SK-N-SH treated with all-trans-retinoic acid at 6 μM for 48 hours (cell line): ENCODE data around the gene BACE1.

Source experiments
- ATAC-seq: fragments of 200-7000 bp; cut with Tn5 transposase; 3 replicates; pipeline ENCODE4 v1.9.1; 2020; ENCODE audit warnings: mild to moderate bottlenecking, moderate library complexity
- ARNTL ChIP-seq: fragments of 450-650 bp; formaldehyde crosslinking; IDR thresholded peaks from 2 replicates; pipeline ENCODE4 v1.5.0; 2020; ENCODE audit warnings: low read depth, mild to moderate bottlenecking, moderate library complexity, borderline replicate concordance
- BACH2 ChIP-seq: fragments of 250-450 bp; sonication (Bioruptor Pico); IDR thresholded peaks from 2 replicates; pipeline ENCODE4 v1.9.0; 2021; ENCODE audit warnings: mild to moderate bottlenecking, borderline replicate concordance
- CSDC2 ChIP-seq: fragments of 250-450 bp; sonication (Bioruptor Pico); IDR thresholded peaks from 2 replicates; pipeline ENCODE4 v1.5.0; 2020; ENCODE audit warnings: mild to moderate bottlenecking, moderate library complexity
- ESRRG ChIP-seq: fragments of 250-450 bp; sonication (Bioruptor Pico); IDR thresholded peaks from 2 replicates; pipeline ENCODE4 v1.6.1; 2021; ENCODE audit warnings: mild to moderate bottlenecking
- GLIS3 ChIP-seq: fragments of 250-450 bp; sonication (Bioruptor Pico); IDR thresholded peaks from 2 replicates; pipeline ENCODE4 v1.5.0; 2020; ENCODE audit warnings: mild to moderate bottlenecking, moderate library complexity
- ISL1 ChIP-seq: fragments of 250-450 bp; sonication (Bioruptor Pico); IDR thresholded peaks from 2 replicates; pipeline ENCODE4 v2.1.2; 2022; ENCODE audit warnings: mild to moderate bottlenecking, moderate library complexity
- OSR1 ChIP-seq: fragments of 250-450 bp; sonication (Bioruptor Pico); IDR thresholded peaks from 2 replicates; pipeline ENCODE4 v1.8.0; 2022; ENCODE audit warnings: moderate library complexity, mild to moderate bottlenecking, inconsistent platforms
- PPARA ChIP-seq: fragments of 250-450 bp; sonication (Bioruptor Pico); IDR thresholded peaks from 2 replicates; pipeline ENCODE4 v1.5.0; 2020; ENCODE audit warnings: mild to moderate bottlenecking, borderline replicate concordance
- RARB ChIP-seq: fragments of 250-450 bp; sonication (Bioruptor Pico); IDR thresholded peaks from 2 replicates; pipeline ENCODE4 v1.8.0; 2021; ENCODE audit warnings: mild to moderate bottlenecking, moderate library complexity
- SNAI2 ChIP-seq: fragments of 250-450 bp; sonication (Bioruptor Pico); IDR thresholded peaks from 2 replicates; pipeline ENCODE4 v1.5.0; 2020; ENCODE audit warnings: mild to moderate bottlenecking, moderate library complexity
- TCF4 ChIP-seq: fragments of 250-450 bp; sonication (Bioruptor Pico); IDR thresholded peaks from 2 replicates; pipeline ENCODE4 v1.8.0; 2021; ENCODE audit warnings: mild to moderate bottlenecking, moderate library complexity, borderline replicate concordance
- ZC3H10 ChIP-seq: fragments of 250-450 bp; sonication (Bioruptor Pico); IDR thresholded peaks from 2 replicates; pipeline ENCODE4 v1.5.1; 2021; ENCODE audit warnings: mild to moderate bottlenecking, moderate library complexity
- ZFP3 ChIP-seq: fragments of 250-450 bp; sonication (Bioruptor Pico); IDR thresholded peaks from 2 replicates; pipeline ENCODE4 v1.5.0; 2020; ENCODE audit warnings: mild to moderate bottlenecking, moderate library complexity
- ZFP30 ChIP-seq: fragments of 450-650 bp; formaldehyde crosslinking; IDR thresholded peaks from 2 replicates; pipeline ENCODE4 v1.5.0; 2022; ENCODE audit warnings: mild to moderate bottlenecking, moderate library complexity
- ZNF565 ChIP-seq: fragments of 450-650 bp; formaldehyde crosslinking; conservative IDR thresholded peaks from 2 replicates; pipeline ENCODE4 v1.5.0; 2020; ENCODE audit warnings: low read depth, mild to moderate bottlenecking, moderate library complexity
- ZNF70 ChIP-seq: fragments of 450-650 bp; formaldehyde crosslinking; IDR thresholded peaks from 2 replicates; pipeline ENCODE4 v1.5.0; 2020; ENCODE audit warnings: mild to moderate bottlenecking, moderate library complexity
- ZNF8 ChIP-seq: fragments of 450-650 bp; formaldehyde crosslinking; IDR thresholded peaks from 2 replicates; pipeline ENCODE4 v1.5.0; 2020; ENCODE audit warnings: mild to moderate bottlenecking, moderate library complexity
- TF ChIP-seq, protein P1 (sequence below): fragments of 250-450 bp; sonication (Bioruptor Pico); IDR thresholded peaks from 2 replicates; pipeline ENCODE4 v1.5.0; 2020; ENCODE audit warnings: mild to moderate bottlenecking, moderate library complexity
- TF ChIP-seq, protein P2 (sequence below): fragments of 250-450 bp; sonication (Bioruptor Pico); IDR thresholded peaks from 2 replicates; pipeline ENCODE4 v1.5.1; 2020; ENCODE audit warnings: low read depth, mild to moderate bottlenecking, moderate library complexity
- TF ChIP-seq, protein P3 (sequence below): fragments of 250-450 bp; sonication (Bioruptor Pico); IDR thresholded peaks from 2 replicates; pipeline ENCODE4 v1.8.0; 2020; ENCODE audit warnings: mild to moderate bottlenecking, moderate library complexity, borderline replicate concordance
- TF ChIP-seq, protein P4 (sequence below): fragments of 250-450 bp; sonication (Bioruptor Pico); IDR thresholded peaks from 2 replicates; pipeline ENCODE4 v1.8.0; 2021; ENCODE audit warnings: low read depth, mild to moderate bottlenecking, moderate library complexity, borderline replicate concordance

The BACE1 gene

DNA sequence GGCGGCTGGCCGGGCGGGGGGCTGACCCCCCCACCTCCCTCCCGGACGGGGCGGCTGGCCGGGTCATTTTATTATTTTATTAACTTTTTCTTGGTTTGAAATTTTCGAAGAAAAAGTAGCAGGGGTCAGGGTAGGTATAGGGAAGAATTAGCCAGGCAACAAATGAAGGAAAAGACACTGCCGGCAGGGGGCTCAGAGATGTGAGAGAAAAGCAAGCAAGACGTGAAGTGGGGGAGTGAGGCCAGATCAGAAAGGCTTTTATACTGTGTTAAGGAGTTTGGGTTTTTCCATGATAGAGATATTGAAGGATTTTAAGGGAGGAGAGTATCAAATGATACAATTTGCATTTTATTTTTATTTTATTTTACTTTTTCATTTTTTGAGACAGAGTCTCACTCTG is 64.5 kb downstream of the BACE1 start:
- ATAC-seq, result no peak
- TF ChIP-seq ZNF565, result no peak
- TF ChIP-seq SNAI2, result no peak
- TF ChIP-seq GLIS3 (CRISPR knock-in tag), result no peak
- TF ChIP-seq ZFP30 (CRISPR knock-in tag), result no peak
- TF ChIP-seq, protein P1, sequence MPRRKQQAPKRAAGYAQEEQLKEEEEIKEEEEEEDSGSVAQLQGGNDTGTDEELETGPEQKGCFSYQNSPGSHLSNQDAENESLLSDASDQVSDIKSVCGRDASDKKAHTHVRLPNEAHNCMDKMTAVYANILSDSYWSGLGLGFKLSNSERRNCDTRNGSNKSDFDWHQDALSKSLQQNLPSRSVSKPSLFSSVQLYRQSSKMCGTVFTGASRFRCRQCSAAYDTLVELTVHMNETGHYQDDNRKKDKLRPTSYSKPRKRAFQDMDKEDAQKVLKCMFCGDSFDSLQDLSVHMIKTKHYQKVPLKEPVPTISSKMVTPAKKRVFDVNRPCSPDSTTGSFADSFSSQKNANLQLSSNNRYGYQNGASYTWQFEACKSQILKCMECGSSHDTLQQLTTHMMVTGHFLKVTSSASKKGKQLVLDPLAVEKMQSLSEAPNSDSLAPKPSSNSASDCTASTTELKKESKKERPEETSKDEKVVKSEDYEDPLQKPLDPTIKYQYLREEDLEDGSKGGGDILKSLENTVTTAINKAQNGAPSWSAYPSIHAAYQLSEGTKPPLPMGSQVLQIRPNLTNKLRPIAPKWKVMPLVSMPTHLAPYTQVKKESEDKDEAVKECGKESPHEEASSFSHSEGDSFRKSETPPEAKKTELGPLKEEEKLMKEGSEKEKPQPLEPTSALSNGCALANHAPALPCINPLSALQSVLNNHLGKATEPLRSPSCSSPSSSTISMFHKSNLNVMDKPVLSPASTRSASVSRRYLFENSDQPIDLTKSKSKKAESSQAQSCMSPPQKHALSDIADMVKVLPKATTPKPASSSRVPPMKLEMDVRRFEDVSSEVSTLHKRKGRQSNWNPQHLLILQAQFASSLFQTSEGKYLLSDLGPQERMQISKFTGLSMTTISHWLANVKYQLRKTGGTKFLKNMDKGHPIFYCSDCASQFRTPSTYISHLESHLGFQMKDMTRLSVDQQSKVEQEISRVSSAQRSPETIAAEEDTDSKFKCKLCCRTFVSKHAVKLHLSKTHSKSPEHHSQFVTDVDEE (CRISPR knock-in tag), result no peak
- TF ChIP-seq, protein P2, sequence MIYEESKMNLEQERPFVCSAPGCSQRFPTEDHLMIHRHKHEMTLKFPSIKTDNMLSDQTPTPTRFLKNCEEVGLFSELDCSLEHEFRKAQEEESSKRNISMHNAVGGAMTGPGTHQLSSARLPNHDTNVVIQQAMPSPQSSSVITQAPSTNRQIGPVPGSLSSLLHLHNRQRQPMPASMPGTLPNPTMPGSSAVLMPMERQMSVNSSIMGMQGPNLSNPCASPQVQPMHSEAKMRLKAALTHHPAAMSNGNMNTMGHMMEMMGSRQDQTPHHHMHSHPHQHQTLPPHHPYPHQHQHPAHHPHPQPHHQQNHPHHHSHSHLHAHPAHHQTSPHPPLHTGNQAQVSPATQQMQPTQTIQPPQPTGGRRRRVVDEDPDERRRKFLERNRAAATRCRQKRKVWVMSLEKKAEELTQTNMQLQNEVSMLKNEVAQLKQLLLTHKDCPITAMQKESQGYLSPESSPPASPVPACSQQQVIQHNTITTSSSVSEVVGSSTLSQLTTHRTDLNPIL (CRISPR knock-in tag), result no peak
- no peak for TF ChIP-seq TCF4 (CRISPR knock-in tag)
- no peak for TF ChIP-seq RARB (CRISPR knock-in tag)

DNA sequence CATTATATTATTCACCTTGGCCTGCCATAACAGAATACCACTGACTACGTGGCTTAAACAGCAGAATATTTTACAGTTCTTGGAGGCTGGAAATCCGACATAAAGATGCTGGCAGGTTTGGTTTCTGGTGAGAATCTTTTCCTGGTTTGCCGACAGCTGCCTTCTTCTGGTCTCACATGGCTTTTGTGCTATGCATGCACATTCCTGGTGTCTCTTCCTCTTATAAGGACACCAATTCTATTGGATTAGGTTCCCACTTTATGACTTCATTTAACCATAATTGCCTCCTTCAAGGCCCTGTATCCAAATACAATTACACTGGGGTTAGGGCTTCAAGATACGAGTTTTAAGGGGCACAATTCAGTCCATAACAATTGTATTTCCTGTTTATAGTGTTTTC is 66.5 kb downstream of the BACE1 start:
- ATAC-seq, result no peak
- TF ChIP-seq ZFP3 (CRISPR knock-in tag) (no peak), ARNTL (CRISPR knock-in tag) (no peak), ISL1 (CRISPR knock-in tag) (no peak), ZFP30 (CRISPR knock-in tag) (no peak), SNAI2 (no peak), ZNF8 (no peak), OSR1 (CRISPR knock-in tag) (no peak), ZNF565 (no peak), GLIS3 (CRISPR knock-in tag) (no peak)
- TF ChIP-seq, protein P3, sequence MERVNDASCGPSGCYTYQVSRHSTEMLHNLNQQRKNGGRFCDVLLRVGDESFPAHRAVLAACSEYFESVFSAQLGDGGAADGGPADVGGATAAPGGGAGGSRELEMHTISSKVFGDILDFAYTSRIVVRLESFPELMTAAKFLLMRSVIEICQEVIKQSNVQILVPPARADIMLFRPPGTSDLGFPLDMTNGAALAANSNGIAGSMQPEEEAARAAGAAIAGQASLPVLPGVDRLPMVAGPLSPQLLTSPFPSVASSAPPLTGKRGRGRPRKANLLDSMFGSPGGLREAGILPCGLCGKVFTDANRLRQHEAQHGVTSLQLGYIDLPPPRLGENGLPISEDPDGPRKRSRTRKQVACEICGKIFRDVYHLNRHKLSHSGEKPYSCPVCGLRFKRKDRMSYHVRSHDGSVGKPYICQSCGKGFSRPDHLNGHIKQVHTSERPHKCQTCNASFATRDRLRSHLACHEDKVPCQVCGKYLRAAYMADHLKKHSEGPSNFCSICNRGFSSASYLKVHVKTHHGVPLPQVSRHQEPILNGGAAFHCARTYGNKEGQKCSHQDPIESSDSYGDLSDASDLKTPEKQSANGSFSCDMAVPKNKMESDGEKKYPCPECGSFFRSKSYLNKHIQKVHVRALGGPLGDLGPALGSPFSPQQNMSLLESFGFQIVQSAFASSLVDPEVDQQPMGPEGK, result no peak

DNA sequence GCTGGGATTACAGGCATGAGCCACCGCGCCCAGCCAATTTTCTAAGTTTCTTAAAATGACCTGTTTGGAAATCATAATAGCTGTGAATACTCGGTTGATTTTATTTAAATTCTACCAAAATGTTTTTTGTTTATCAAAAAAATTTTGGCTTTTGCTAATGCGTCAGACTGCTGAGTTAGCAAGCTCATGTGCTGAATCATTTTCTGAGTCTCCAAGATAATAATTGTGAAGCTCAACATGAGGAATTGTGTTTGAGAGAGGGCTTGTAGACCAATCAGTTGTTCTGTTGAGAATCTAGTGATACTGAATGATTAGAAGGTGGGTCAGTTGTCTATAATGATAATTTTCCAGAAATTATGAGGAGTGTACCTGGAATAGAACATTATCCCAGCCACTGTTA is 67.7 kb downstream of the BACE1 start:
- TF ChIP-seq OSR1 (CRISPR knock-in tag) (no peak), PPARA (CRISPR knock-in tag) (no peak), ZFP3 (CRISPR knock-in tag) (no peak)
- TF ChIP-seq, all 23 proteins: peak for 0
- no peak for ATAC-seq

DNA sequence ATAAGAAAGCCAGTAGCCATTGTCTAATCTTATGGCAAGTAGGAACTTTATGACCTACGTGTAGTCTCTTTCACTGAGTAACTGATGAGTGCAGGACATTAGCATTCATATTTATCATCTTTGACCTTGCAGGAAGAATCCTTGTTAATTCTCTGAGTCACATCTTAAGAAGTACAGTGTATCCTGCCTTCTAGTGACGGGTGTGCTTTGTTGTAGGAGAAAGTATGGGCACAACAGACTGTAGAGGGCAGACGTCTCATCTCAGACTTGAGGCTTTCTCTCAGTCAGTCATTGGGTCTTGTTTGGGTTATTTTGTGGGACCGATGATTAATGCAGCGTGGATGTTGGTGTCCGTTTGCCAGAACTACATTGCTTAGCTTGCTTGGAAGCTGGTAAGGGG is 76.8 kb downstream of the BACE1 start:
- ATAC-seq, result peak; percentile 100
- 0 out of 2 replicates have a peak, but pooled peaks have one; percentile 12 for TF ChIP-seq ZC3H10 (CRISPR knock-in tag)
- TF ChIP-seq ZFP3 (CRISPR knock-in tag), result no peak

DNA sequence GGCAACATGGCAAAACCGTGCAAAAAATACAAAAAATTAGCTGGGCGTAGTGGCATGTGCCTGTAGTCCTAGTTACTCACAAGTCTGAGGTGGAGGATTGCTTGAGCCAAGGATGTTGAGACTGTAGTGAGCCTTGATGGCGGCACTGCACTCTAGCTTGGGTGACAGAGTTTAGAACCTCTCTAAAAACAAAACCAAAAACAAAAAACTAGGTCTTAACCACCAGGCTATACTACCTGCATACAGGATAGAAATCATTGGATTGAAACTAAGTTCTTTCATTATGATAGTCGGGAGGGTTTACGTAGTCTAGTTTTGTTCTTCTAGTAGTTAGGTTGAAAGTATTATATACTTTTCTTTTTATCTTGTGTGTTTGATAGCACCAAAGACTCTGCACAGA is 77.8 kb downstream of the BACE1 start:
- ATAC-seq, result no peak

More for the DNA sequence above, 77.8 kb downstream of the BACE1 start:
- TF ChIP-seq, protein P4, sequence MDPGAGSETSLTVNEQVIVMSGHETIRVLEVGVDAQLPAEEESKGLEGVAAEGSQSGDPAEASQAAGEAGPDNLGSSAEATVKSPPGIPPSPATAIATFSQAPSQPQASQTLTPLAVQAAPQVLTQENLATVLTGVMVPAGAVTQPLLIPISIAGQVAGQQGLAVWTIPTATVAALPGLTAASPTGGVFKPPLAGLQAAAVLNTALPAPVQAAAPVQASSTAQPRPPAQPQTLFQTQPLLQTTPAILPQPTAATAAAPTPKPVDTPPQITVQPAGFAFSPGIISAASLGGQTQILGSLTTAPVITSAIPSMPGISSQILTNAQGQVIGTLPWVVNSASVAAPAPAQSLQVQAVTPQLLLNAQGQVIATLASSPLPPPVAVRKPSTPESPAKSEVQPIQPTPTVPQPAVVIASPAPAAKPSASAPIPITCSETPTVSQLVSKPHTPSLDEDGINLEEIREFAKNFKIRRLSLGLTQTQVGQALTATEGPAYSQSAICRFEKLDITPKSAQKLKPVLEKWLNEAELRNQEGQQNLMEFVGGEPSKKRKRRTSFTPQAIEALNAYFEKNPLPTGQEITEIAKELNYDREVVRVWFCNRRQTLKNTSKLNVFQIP, result no peak
- TF ChIP-seq GLIS3 (CRISPR knock-in tag), result no peak
- TF ChIP-seq CSDC2, result no peak
- TF ChIP-seq ISL1 (CRISPR knock-in tag), result no peak
- TF ChIP-seq BACH2, result no peak
- no peak for TF ChIP-seq ZNF565
- TF ChIP-seq TCF4 (CRISPR knock-in tag), result no peak
- TF ChIP-seq ZFP3 (CRISPR knock-in tag), result no peak
- TF ChIP-seq ZNF70, result no peak
- TF ChIP-seq SNAI2, result no peak
- no peak for TF ChIP-seq ZC3H10 (CRISPR knock-in tag)
- TF ChIP-seq PPARA (CRISPR knock-in tag), result no peak
- no peak for TF ChIP-seq ESRRG (CRISPR knock-in tag)
